ENCODE data around the gene KASH5. TPM values are rescaled to one million over a fixed set of nuclear protein-coding genes. Genes with fewer than 3 reads are reported as not detected.

KASH5 gene
- total and polyA plus RNA-seq, 2 of the 13 experiments (the other 11 are each of a cell fraction or from before 2014, with no cell fraction given): not detected

DNA sequence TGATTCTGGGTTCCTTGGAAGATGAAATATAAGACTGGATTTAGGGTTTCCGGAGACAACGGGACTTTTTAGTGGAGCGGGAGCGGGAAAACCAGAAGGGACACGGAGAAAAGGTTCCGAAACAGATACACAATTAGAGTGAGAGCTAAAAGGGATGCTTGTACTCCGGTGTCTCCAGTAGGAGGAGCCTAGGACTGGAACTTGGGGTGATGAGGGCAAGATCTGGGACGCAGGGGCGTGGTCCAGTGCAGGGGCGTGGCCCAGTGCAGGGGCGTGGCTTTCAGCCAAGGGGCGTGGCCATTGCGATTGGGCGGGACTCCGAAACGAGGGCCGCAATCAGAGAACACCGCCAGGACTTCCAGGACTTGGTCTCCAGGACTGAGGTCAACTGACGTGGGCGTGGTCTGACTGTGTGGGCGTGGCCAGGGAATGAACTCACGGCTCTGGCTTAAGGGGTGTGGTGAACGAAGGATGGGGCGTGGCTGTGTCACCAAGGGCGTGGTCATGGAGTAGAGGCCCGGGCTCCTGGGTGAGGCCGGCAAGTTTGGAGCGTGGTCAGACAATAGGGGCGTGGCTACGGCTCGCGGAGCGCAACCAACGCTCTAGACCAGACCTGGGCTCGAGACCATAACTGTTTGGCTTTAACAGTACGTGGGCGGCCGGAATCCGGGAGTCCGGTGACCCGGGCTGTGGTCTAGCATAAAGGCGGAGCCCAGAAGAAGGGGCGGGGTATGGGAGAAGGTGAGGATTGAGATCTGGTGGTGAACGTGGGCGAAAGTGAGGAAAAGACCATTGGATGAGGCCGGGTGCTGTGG, 24.6 kb upstream of the KASH5 start, which contains the start of gene DKKL1 (continued):
- TF ChIP-seq, protein P1, sequence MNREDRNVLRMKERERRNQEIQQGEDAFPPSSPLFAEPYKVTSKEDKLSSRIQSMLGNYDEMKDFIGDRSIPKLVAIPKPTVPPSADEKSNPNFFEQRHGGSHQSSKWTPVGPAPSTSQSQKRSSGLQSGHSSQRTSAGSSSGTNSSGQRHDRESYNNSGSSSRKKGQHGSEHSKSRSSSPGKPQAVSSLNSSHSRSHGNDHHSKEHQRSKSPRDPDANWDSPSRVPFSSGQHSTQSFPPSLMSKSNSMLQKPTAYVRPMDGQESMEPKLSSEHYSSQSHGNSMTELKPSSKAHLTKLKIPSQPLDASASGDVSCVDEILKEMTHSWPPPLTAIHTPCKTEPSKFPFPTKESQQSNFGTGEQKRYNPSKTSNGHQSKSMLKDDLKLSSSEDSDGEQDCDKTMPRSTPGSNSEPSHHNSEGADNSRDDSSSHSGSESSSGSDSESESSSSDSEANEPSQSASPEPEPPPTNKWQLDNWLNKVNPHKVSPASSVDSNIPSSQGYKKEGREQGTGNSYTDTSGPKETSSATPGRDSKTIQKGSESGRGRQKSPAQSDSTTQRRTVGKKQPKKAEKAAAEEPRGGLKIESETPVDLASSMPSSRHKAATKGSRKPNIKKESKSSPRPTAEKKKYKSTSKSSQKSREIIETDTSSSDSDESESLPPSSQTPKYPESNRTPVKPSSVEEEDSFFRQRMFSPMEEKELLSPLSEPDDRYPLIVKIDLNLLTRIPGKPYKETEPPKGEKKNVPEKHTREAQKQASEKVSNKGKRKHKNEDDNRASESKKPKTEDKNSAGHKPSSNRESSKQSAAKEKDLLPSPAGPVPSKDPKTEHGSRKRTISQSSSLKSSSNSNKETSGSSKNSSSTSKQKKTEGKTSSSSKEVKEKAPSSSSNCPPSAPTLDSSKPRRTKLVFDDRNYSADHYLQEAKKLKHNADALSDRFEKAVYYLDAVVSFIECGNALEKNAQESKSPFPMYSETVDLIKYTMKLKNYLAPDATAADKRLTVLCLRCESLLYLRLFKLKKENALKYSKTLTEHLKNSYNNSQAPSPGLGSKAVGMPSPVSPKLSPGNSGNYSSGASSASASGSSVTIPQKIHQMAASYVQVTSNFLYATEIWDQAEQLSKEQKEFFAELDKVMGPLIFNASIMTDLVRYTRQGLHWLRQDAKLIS (CRISPR knock-in tag; IDR thresholded peaks at IDR 0.05): no peak
- no peak for TF ChIP-seq BRCA1 (CRISPR knock-in tag; IDR thresholded peaks at IDR 0.05)
- TF ChIP-seq, protein P2, sequence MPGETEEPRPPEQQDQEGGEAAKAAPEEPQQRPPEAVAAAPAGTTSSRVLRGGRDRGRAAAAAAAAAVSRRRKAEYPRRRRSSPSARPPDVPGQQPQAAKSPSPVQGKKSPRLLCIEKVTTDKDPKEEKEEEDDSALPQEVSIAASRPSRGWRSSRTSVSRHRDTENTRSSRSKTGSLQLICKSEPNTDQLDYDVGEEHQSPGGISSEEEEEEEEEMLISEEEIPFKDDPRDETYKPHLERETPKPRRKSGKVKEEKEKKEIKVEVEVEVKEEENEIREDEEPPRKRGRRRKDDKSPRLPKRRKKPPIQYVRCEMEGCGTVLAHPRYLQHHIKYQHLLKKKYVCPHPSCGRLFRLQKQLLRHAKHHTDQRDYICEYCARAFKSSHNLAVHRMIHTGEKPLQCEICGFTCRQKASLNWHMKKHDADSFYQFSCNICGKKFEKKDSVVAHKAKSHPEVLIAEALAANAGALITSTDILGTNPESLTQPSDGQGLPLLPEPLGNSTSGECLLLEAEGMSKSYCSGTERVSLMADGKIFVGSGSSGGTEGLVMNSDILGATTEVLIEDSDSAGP (CRISPR knock-in tag; IDR thresholded peaks at IDR 0.05; ENCODE audit: borderline replicate concordance): peak; percentile 49; the same call in 1 of the 2 replicates
- no peak for TF ChIP-seq ZNF562 (CRISPR knock-in tag; IDR thresholded peaks at IDR 0.05; ENCODE audit: borderline replicate concordance)
- TF ChIP-seq RBM39 (IDR thresholded peaks at IDR 0.05; ENCODE audit: low read depth, low read length, poor library complexity, severe bottlenecking): peak; percentile 68
- TF ChIP-seq ELF3 (CRISPR knock-in tag; IDR thresholded peaks at IDR 0.05): no peak
- 0 out of 2 replicates have a peak, but pooled peaks have one; percentile 37 for TF ChIP-seq ELF1 (CRISPR knock-in tag; IDR thresholded peaks at IDR 0.05)
- TF ChIP-seq ZNF549 (CRISPR knock-in tag; IDR thresholded peaks at IDR 0.05): no peak
- TF ChIP-seq, protein P3, sequence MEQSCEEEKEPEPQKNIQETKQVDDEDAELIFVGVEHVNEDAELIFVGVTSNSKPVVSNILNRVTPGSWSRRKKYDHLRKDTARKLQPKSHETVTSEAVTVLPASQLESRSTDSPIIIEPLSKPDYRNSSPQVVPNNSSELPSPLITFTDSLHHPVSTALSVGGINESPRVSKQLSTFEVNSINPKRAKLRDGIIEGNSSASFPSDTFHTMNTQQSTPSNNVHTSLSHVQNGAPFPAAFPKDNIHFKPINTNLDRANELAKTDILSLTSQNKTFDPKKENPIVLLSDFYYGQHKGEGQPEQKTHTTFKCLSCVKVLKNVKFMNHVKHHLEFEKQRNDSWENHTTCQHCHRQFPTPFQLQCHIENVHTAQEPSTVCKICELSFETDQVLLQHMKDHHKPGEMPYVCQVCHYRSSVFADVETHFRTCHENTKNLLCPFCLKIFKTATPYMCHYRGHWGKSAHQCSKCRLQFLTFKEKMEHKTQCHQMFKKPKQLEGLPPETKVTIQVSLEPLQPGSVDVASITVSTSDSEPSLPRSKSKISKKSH (CRISPR knock-in tag; IDR thresholded peaks at IDR 0.05; ENCODE audit: borderline replicate concordance): 0 out of 2 replicates have a peak, but pooled peaks have one; percentile 69
- no peak for TF ChIP-seq ZNF33B (CRISPR knock-in tag; IDR thresholded peaks at IDR 0.05)
- peak; percentile 57 for TF ChIP-seq ZNF501 (CRISPR knock-in tag; IDR thresholded peaks at IDR 0.05)
- TF ChIP-seq KDM4B (CRISPR knock-in tag; IDR thresholded peaks at IDR 0.05): no peak; the same call in 1 of the 2 replicates
- TF ChIP-seq DR1 (CRISPR knock-in tag; IDR thresholded peaks at IDR 0.05): 0 out of 2 replicates have a peak, but pooled peaks have one; percentile 34
- TF ChIP-seq FOXC1 (CRISPR knock-in tag; IDR thresholded peaks at IDR 0.05; ENCODE audit: borderline replicate concordance): peak; percentile 51; the same call in 1 of the 2 replicates
- TF ChIP-seq ZNF747 (CRISPR knock-in tag; IDR thresholded peaks at IDR 0.05; ENCODE audit: borderline replicate concordance): no peak
- TF ChIP-seq, protein P4, sequence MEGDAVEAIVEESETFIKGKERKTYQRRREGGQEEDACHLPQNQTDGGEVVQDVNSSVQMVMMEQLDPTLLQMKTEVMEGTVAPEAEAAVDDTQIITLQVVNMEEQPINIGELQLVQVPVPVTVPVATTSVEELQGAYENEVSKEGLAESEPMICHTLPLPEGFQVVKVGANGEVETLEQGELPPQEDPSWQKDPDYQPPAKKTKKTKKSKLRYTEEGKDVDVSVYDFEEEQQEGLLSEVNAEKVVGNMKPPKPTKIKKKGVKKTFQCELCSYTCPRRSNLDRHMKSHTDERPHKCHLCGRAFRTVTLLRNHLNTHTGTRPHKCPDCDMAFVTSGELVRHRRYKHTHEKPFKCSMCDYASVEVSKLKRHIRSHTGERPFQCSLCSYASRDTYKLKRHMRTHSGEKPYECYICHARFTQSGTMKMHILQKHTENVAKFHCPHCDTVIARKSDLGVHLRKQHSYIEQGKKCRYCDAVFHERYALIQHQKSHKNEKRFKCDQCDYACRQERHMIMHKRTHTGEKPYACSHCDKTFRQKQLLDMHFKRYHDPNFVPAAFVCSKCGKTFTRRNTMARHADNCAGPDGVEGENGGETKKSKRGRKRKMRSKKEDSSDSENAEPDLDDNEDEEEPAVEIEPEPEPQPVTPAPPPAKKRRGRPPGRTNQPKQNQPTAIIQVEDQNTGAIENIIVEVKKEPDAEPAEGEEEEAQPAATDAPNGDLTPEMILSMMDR (CRISPR knock-in tag; IDR thresholded peaks at IDR 0.05): peak; percentile 49
- no peak for TF ChIP-seq ATF1 (CRISPR knock-in tag; IDR thresholded peaks at IDR 0.05)
- no peak for TF ChIP-seq ETV6 (CRISPR knock-in tag; conservative IDR thresholded peaks at IDR 0.05)
- TF ChIP-seq ZNF563 (CRISPR knock-in tag; IDR thresholded peaks at IDR 0.05): peak; percentile 76; the same call in 1 of the 2 replicates
- TF ChIP-seq ESRRA (CRISPR knock-in tag; IDR thresholded peaks at IDR 0.05; ENCODE audit: low read depth): no peak

All from HepG2 (cell line).